Stimulated activated CD8-positive, alpha-beta memory T cell treated with anti-CD3 and anti-CD28 coated beads, Interleukin-2, amount 100 ng/mL, for 48 hours (primary cell): ENCODE data around the gene PRF1.

Source experiments
- DNase-seq, 2 donors: peaks; one replicate each; pipeline ENCODE4 v3.0.0-alpha.2; 2020; ENCODE audit warnings: low read depth in 2 of 2

Gene PRF1

DNA sequence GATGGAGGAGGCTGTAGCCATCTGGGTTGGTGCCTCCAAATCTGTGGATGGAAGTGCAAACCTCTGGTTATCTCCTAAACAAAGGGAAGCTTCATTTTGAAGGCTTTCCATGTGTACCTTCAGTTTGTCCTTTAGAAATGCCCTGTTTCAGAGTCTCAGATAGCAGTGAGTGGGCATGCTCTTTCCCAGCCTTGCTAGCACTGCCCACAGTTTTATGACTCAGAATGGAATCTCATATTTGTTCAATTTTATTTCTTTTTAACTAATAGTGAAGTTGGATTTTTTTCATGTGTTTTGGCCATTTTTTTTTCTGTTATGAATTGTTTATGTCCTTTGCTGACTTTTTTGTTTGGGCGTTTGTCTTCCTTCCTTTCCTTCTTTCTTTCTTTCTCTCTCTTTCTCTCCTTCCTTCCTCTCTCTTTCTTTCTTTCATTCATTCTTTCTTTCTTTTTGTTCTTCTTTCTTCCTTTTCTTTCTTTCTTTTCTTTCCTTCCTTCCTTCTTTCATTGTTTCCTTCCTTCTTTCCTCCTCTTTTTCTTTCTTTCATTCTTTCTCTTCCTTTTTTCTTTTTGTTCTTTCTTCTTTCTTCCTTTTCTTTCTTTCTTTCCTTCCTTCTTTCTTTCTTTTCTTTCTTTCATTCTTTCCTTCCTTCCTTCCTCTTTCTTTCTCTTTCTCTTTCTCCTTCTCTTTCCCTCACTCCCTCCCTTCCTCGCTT lies 25.6 kb downstream of the PRF1 start:
- no peak for DNase-seq

DNA sequence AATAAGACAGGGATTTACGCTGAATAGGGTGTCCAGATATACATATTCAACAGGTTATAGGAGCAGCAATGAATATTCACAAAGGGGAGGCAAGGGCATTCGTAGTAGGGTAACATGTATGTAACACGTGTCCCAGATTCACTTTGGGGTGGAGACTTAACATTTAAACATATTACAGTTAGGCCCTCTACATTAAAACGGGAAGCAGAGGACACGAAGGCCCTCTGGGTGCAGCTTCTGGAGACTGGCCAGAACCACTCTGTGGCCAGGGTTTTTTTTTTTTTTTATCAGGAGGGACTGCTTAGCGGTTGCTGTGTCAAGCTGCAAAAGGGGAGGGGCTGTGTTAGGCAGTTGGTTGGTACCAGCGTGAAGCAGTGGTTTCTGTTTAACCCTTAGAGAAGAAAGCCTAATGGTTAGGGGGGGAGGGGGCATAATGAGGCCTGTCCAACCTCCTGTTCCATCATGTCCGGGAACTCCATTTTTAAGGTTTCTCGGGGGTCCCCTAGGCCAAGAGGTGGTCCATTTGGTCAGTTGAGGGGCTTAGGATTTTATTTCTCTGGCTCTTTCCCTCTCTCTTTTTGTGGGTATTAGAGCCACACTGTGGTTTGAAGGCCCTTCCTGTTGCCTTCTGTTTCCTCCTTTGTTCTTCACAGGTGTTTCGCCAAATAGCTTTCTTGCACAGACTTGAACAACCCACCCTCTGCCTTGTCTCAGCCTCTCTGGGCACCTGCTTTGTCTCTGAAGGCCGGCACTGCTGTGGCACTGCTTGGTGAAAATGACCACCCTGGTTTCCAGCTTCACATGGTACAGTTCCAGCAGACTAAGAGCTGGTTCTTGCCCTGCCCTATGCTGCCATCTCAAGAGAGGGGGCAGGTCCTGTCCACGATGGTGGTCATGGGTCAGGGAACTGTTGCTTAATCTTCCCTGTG lies 26.4 kb downstream of the PRF1 start:
- DNase-seq, result no peak

- no peak for DNase-seq
Observed at GRCh38 chr10:70575486-70575873, 27.1 kb downstream of the PRF1 start.

DNA sequence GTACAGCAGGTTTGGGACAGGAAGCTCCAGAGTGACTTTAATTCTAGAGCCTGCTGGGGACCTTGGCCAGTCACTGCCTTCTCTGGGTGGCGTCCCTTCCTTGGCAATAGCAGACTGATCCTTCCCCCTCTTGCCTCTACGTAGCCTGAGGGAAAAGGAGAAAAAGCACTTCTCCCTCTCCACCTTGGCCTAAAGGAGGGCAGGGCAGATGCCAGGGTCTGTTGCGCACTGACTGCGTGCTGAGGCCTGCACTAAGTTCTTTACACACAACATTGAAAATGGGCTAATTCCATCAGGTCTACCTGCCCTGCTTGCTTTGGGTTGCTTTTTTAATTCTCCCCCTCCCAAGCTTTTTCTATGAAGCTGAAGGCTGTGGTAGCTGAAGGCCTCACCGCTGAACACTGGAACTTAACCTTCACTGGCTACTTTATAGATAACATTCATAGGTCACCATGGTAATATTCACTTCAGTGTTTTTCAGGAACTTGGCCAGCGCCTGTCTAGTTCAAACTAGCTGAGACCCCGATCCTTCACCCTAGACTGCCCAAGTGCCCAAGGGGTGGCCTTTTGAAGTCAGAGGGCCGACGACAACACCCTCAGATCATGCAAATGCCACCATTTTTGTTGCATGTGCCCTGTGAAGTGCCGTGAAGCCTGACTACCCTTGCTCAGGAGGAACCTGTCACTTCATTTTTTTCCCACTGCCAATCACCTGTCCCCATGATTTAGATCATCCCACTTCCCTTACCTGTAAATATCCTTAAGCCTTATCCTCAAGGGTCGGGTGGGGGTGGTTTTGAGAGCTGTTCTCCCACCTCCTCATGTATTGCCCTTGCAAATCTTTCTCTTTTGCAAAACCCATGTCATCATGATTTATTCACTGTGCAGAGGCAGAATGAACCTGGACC lies 28.7 kb downstream of the PRF1 start:
- no peak for DNase-seq

DNA sequence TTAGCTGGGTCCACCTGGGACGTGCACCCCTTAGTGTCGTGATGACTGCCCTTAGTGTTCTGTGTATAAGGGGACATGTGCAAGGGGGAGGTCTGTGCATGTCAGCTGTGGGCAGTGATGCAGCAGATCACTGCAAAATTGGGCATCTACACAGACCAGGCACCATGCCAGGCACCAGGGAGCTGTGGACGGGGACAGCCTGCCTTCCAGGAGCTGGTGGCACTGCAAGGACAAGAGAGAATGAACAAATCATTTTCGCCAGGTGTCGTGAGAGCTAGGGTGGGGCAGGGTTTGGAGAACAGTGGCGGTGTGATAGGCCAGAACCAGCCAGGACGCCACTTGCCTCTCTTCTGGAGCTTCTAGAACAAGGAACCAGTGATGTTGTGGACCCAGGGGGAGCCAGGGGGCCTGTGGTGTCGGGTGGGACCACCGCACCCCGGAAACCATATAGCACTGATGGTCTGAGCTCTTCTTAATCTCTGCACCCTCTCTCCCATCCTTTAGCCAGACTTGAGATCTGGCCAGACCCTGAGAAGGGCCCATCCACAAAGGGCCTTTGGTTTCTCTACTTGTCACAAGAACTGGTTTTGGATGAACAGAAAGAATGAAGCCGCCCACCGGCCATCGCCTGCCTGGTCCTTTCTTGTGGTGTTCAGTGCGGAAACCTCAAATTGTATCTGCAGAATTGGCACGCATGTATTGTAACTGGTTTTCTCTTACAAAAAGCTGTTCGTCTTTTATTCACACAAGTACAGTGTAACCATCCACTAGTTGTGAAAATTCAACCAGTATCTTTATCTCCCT lies 30.7 kb downstream of the PRF1 start:
- DNase-seq, result no peak

- no peak for DNase-seq
Observed at GRCh38 chr10:70571236-70571635, 31.3 kb downstream of the PRF1 start.

DNA sequence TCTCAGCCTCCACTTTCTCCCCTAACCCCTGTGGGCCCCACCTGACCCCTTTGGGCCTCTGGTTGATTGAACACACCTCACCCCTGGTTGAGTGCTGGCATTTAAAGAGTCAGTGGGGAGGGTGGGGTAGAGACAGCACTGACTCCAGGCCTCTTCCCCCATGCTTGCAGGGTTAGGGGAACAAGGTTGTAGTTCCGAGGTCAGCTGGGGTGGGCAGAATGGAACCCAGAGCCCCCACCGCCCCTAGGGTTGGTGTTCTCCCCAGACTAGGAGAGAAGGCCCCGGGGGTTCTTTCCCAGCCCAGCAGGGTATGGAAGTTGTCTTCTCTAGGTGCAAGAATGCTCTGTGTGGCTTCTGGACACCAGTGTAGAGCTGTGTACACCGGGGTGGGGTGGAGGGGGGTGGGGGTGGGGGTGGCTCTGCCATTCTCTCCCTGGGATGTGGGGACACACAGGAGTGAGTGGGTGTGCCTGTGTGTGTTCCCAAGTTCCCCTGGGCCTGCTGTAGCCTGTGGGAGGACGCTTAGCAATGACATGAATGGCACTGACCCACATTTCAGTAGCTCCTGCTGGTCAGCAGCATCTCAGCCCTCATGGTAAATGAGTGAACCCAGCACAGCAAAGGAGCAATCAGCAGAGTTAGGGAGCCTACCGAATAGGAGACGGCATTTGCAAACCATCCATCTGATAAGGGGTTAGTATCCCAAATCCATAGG lies 33.6 kb downstream of the PRF1 start:
- DNase-seq, result no peak

DNA sequence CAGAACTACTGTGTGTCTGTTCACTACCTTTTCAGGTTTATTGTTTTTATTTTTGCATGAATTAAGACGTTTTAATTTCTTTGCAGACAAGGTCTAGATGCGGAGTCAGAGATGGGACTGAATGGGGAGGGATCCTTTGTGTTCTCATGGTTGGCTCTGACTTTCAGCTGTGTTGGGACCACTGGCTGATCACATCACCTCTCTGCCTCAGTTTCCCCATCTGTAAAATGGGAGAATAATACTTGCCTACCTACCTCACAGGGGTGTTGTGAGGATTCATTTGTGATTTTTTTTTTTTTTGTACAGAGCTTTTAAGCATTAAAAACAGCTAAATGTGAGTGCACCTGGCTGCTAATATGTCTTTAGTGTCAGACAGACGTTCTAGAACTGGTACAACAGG lies 34.4 kb downstream of the PRF1 start:
- no peak for DNase-seq

GRCh38 chr10:70567603-70568002 lies 34.9 kb downstream of the PRF1 start:
- DNase-seq, result no peak

DNA sequence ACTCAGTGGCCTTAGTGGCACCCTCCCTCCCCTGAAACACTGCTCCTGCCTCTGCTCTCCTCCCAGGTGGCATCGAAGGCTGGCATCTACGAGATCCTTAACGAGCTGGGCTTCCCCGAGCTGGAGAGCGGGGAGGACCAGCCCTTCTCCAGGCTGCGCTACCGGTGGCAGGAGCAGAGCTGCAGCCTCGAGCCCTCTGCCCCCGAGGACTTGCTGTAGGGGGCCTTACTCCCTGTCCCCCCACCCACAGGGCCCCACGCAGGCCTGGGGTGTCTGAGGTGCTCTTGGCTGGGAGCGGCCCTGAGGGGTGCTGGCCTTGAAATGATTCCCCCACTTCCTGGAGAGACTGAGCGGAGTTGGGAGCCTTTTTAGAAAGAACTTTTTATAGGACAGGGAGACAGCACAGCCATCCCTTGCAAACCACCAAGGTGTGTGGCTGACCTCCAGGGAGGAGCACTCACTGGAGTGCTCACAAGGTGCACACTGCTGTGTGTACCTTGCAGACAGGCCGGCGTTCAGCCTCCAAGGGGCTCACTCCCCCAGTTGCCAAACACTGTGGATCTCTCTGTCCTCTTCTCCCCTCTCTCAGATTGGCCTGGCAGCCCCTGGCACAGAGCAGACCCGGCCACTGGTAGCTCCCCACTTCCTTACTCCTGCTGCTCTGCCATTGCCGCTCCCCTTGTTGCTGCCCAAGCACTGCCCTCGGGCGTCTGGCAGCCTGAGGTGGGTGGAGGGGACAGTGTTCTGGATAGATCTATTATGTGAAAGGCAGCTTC lies 35.8 kb downstream of the PRF1 start:
- DNase-seq, result no peak

- no peak for DNase-seq
Observed at GRCh38 chr10:70565556-70566514, 36.7 kb downstream of the PRF1 start.

- DNase-seq, result no peak
Observed at GRCh38 chr10:70564901-70565351, 37.6 kb downstream of the PRF1 start.

GRCh38 chr10:70564113-70564725 lies 38.3 kb downstream of the PRF1 start:
- DNase-seq, result no peak

- no peak for DNase-seq
Observed at GRCh38 chr10:70563230-70563629, 39.3 kb downstream of the PRF1 start.

DNA sequence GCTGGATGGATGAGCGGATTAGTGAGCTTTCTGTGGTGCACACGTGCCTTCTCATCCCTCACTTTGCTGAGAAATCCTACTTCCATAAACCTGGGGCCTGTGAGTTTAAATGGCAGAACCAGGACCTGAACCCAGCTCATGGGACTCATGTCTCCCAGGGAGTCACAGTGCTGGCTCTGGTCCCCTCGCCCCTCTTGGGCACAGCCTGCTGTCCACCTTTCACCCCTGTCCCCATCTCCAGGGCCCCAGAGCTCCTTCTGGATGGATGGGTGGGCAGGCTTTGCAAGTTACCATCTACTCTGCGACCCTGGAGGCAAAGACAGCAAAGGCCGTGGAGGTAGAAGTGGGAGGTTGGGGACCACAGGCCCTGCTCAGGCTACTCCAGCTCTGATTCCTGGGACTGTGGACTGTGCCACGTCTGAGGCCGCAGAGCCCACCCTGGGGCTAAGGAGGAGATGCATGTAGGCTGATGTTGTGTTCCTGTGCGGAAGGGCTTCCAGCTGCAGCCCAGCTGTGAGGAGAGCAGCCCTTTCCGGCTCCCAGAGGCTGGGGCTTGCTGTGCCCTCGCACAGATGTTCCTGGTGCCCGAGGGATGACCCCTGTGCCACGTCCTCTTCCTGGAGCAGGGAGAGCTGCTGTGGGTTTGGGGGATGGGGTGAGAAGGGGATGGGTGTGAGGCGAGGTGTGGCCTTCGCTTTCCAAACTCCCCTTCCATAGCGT lies 40.3 kb downstream of the PRF1 start:
- no peak for DNase-seq

DNA sequence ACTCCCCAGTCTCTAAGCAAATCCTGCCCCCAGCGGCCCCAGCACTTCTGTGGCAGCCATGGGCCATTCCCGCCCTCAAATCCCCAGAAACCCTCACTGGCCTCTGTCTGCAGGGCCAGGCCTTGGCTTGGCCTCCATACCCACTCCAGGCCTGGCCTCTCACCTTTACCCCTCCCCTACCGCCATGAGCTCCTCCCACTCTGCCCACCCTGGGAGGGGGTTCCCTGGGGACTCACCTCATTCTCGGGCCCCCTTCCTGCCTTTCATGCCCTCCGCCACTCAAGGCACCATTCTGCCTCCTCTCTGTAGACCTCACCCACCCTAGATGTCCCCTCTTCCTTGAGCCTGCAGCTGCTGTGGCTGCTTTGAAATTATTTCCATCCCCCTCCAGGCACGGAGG lies 41.0 kb downstream of the PRF1 start:
- DNase-seq, result no peak

- DNase-seq, result no peak
Observed at GRCh38 chr10:70561070-70561469, 41.5 kb downstream of the PRF1 start.
